Activated T-cell treated with anti-CD3 and anti-CD28 coated beads, Interleukin-2, amount 50 U/mL, for 24 hours (primary cell): ENCODE results near the gene RBBP4.
A peak's percentile ranks its signal among the peaks of the same experiment; 100 is the strongest.

Experiments
- DNase-seq: peaks from one replicate; pipeline ENCODE4 v3.0.0-alpha.2; 2020
- H3K27ac Mint-ChIP-seq: 2 replicates; pipeline ENCODE4 v1.8.0; 2020; ENCODE audit warnings: mild to moderate bottlenecking, mixed read lengths
- H3K27me3 Mint-ChIP-seq: 2 replicates; pipeline ENCODE4 v1.8.0; 2020; ENCODE audit warnings: mixed read lengths
- H3K36me3 Mint-ChIP-seq: 2 replicates; pipeline ENCODE4 v1.8.0; 2020; ENCODE audit warnings: low read depth, mixed read lengths
- H3K4me1 Mint-ChIP-seq: 2 replicates; pipeline ENCODE4 v1.8.0; 2020; ENCODE audit warnings: low read depth, mixed read lengths
- H3K4me3 Mint-ChIP-seq: 2 replicates; pipeline ENCODE4 v1.8.0; 2020; ENCODE audit warnings: mild to moderate bottlenecking, moderate library complexity, mixed read lengths
- H3K9me3 Mint-ChIP-seq: 2 replicates; pipeline ENCODE4 v1.8.0; 2020; ENCODE audit warnings: mixed read lengths

The RBBP4 gene

GRCh38 chr1:32716312-32717148 lies 65.5 kb downstream of the RBBP4 start:
- H3K36me3 Mint-ChIP-seq, result no peaks in the 10 kb centered on the region
- peaks cover 8% of the 10 kb centered on the region for H3K4me1 Mint-ChIP-seq
- H3K9me3 Mint-ChIP-seq, result no peaks in the 10 kb centered on the region
- no peak overlapping the region for H3K27ac Mint-ChIP-seq
- H3K27me3 Mint-ChIP-seq, result peaks cover 5% of the 10 kb centered on the region
- no peak overlapping the region for H3K4me3 Mint-ChIP-seq
- peak; percentile 52 for DNase-seq

DNA sequence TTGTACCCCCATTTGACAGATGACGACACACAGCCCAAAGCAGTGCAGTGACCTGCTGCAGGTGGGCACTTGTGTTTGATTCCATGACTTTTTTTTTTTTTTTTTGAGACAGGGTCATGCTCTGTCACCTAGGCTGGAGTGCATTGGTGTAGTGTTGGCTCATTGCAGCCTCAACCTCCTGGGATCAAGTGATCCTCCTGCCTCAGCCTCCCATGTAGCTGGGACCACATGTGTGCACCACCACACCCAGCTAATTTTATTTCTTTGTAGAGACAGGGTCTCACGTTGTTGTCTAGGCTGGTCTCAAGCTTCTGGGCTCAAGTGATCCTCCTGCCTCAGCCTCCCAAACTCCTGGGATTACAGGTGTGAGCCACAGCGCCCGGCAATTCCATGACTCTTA lies 66.5 kb downstream of the RBBP4 start:
- Mint-ChIP-seq H3K4me3 (no peak overlapping the region), H3K27me3 (peaks cover 13% of the 10 kb centered on the region), H3K4me1 (peaks cover 4% of the 10 kb centered on the region), H3K9me3 (no peaks in the 10 kb centered on the region), H3K27ac (no peak overlapping the region), H3K36me3 (no peaks in the 10 kb centered on the region)
- no peak for DNase-seq

DNA sequence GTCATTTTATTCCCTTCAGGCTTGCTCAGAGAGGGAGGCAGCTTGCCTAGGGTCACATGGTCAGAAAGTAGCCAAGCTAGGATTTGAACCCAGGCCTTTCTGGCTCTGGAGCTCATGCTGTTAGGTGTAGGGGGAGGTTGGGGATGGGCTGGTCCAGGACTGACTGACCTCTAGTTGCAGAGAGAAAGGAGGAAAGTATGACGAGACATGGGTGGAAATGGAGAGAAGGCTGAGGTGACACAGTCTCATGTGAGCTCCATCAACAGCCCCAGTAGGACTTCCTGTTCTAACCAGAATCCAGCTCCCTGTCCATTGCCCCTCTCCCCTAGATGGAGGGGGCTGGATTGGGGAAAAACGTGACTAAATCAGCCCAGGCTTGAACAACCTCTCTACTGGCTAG lies 67.0 kb downstream of the RBBP4 start:
- H3K4me1 Mint-ChIP-seq, result peaks cover 4% of the 10 kb centered on the region
- no peak overlapping the region for H3K27ac Mint-ChIP-seq
- H3K9me3 Mint-ChIP-seq, result no peaks in the 10 kb centered on the region
- no peak for DNase-seq
- peaks cover 13% of the 10 kb centered on the region for H3K27me3 Mint-ChIP-seq
- no peak overlapping the region for H3K4me3 Mint-ChIP-seq
- no peaks in the 10 kb centered on the region for H3K36me3 Mint-ChIP-seq

DNA sequence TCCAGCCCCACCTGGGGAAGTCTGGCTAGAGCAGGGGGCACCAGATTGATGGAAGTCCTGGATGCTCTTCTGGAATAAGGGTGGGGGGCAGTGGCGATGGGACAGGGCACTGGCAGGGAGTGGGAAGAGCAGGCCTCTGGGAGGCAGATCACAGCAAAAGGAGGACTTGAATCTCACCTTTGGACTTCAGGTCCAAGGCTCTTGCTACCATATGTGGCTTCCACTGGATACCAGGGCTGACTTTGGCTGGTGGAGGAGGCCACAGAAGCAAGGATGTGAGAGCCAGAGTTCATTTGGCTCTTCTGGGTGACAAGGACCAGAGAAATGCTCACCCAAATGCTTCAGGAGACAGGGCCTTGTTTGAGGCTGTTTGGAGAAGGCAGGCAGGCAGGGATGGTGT lies 67.5 kb downstream of the RBBP4 start:
- Mint-ChIP-seq H3K4me3 (no peak overlapping the region), H3K27me3 (peaks cover 13% of the 10 kb centered on the region), H3K27ac (no peak overlapping the region), H3K36me3 (no peaks in the 10 kb centered on the region), H3K9me3 (no peaks in the 10 kb centered on the region), H3K4me1 (peaks cover 4% of the 10 kb centered on the region)
- no peak for DNase-seq

GRCh38 chr1:32719681-32720275 lies 68.8 kb downstream of the RBBP4 start:
- no peak overlapping the region for H3K4me3 Mint-ChIP-seq
- H3K4me1 Mint-ChIP-seq, result peaks cover 7% of the 10 kb centered on the region
- H3K9me3 Mint-ChIP-seq, result no peaks in the 10 kb centered on the region
- no peak overlapping the region for H3K27ac Mint-ChIP-seq
- H3K36me3 Mint-ChIP-seq, result no peaks in the 10 kb centered on the region
- DNase-seq, result no peak
- H3K27me3 Mint-ChIP-seq, result peaks cover 13% of the 10 kb centered on the region

GRCh38 chr1:32724678-32725614 lies 73.9 kb downstream of the RBBP4 start:
- no peaks in the 10 kb centered on the region for H3K9me3 Mint-ChIP-seq
- no peak overlapping the region for H3K4me3 Mint-ChIP-seq
- peak overlapping the region; percentile 57 for H3K27ac Mint-ChIP-seq
- DNase-seq, result peak; percentile 41
- peaks cover 12% of the 10 kb centered on the region for H3K4me1 Mint-ChIP-seq
- H3K27me3 Mint-ChIP-seq, result peaks cover 21% of the 10 kb centered on the region
- no peaks in the 10 kb centered on the region for H3K36me3 Mint-ChIP-seq

GRCh38 chr1:32725615-32725982 lies 74.6 kb downstream of the RBBP4 start:
- peaks cover 12% of the 10 kb centered on the region for H3K4me1 Mint-ChIP-seq

GRCh38 chr1:32727876-32728275 lies 76.9 kb downstream of the RBBP4 start:
- Mint-ChIP-seq H3K4me3 (no peak overlapping the region), H3K27ac (no peak overlapping the region), H3K9me3 (no peaks in the 10 kb centered on the region), H3K4me1 (peaks cover 18% of the 10 kb centered on the region), H3K27me3 (peaks cover 10% of the 10 kb centered on the region), H3K36me3 (no peaks in the 10 kb centered on the region)
- DNase-seq, result no peak

More at GRCh38 chr1:32725615-32725982, 74.6 kb downstream of the RBBP4 start:
- Mint-ChIP-seq H3K36me3 (no peaks in the 10 kb centered on the region), H3K4me3 (no peak overlapping the region), H3K27me3 (peaks cover 20% of the 10 kb centered on the region), H3K27ac (peak overlapping the region; percentile 57), H3K9me3 (no peaks in the 10 kb centered on the region)
- no peak for DNase-seq

DNA sequence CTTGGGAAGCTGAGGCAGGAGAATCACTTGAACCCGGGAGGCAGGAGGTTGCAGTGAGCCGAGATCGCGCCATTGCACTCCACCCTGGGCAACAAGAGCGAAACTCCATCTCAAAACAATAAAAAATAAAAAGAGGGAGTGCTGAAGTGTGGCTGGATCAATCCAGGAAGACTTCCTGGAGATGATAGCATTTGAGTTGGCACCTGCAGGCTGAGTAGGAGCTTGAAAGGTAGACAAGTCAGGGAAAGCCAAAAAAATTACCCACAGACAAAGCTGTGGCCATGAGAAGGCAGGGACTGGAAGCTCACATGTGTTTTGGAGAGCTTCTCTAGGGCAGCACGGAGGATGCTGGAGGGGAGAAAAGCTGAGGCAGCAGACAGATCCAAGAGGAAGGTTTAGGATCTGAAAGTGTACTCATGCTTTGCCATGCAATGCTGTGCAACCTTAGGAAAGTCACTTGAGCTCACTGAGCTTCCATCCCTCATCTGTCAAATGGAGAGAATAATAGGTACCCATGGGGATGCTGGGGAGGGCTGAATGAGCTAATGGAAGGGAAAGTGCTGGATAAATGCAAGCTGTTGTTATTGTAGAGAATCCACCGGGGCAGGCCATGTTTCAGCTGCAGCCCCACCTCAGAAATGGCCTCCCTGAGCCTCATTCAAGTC lies 77.5 kb downstream of the RBBP4 start:
- no peaks in the 10 kb centered on the region for H3K9me3 Mint-ChIP-seq
- no peaks in the 10 kb centered on the region for H3K36me3 Mint-ChIP-seq
- H3K27me3 Mint-ChIP-seq, result peaks cover 10% of the 10 kb centered on the region
- no peak overlapping the region for H3K4me3 Mint-ChIP-seq
- no peak for DNase-seq
- H3K27ac Mint-ChIP-seq, result no peak overlapping the region
- H3K4me1 Mint-ChIP-seq, result peaks cover 18% of the 10 kb centered on the region

DNA sequence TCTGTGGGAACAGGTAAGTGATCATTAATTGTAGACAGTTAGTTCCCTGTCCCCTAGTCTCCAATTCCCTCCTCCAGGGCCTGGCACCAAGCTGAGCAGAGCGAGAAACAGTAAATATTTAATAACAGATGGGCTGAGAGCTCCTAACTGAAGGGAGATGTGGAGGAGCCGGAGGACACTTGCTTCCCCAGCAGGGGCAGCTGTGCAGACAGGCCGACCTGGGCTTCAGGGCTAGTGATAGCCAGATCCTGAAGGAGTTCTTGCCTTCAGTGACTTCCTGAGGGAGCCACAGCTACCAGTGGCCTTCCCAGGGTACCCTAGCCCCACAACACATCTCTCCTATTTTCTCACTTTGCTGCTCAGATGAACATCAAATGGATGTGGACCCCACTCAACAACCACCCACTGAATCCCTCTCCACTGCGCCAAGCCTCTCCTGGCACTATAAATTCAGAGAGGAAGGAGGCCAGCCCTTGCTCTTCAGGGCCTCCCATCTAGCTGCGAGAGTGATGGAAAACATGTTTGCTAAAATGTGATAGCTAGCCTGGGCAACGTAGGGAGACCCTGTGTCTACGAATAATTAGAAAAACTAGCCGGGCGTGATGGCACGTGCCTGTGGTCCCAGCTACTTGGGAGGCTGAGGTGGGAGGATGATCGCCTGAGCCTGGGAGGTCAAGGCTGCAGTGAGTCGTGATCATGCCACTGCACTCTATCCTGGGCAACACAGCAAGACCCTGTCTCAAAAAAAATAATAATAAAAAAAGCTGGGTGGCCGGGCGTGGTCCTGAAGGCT lies 78.4 kb downstream of the RBBP4 start:
- H3K9me3 Mint-ChIP-seq, result no peaks in the 10 kb centered on the region
- no peak overlapping the region for H3K27ac Mint-ChIP-seq
- H3K4me3 Mint-ChIP-seq, result no peak overlapping the region
- H3K36me3 Mint-ChIP-seq, result no peaks in the 10 kb centered on the region
- peaks cover 10% of the 10 kb centered on the region for H3K27me3 Mint-ChIP-seq
- DNase-seq, result no peak
- H3K4me1 Mint-ChIP-seq, result peaks cover 20% of the 10 kb centered on the region

- Mint-ChIP-seq H3K36me3 (no peaks in the 10 kb centered on the region), H3K4me3 (no peak overlapping the region), H3K27me3 (no peaks in the 10 kb centered on the region), H3K9me3 (no peaks in the 10 kb centered on the region), H3K4me1 (peaks cover 8% of the 10 kb centered on the region), H3K27ac (no peak overlapping the region)
- no peak for DNase-seq
Measured at GRCh38 chr1:32733582-32734321, 82.7 kb downstream of the RBBP4 start.
